NCI-H774 (cell line): ENCODE results near the gene SEMA7A.

ENCODE experiments used
- DNase-seq: peaks from one replicate; lab custom pipeline; 2025; lab: John Stamatoyannopoulos, UW

Gene SEMA7A

DNA sequence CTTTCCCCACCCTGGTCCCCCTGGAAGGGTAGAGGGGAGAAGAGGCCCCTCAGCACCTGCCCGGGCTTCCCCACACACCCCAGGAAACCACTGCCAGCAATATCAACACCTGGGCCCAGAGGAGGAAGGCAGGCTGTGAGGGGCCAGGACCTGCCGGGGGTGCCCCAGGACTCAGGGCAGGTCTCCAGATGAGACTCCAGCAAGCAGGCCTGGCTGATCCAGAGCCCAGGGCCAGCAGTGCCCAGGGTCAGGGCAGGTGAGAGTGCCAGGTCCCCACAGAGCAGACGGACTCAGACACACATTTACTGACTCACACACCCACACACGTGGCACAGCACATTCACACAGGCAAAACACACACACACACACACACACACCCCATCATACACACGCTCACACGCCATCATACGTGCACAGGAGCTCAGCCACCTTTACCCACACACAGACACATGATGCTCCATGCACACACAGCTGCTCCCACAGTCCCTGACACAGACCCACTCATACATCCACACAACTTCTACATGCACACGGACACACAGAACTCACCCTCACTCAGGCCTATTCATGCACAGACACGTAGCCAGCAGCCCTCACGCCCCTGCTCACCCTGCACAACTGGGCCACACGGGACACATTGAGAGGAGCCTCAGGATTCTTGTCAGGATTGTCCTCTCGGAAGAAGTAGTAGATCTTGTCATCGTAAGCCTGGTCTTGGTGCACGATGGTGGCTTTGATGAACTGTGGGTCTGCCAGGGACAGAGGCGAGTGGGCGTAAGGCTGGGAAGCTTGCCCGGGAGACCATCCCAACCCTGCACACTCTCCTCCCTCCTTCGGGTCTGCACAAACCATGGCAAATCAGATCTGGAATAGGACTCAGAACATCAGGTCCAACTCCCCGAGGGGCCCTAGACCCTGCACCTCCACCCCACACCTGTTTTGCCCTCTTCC is 17.5 kb downstream of the SEMA7A start:
- no peak for DNase-seq

DNA sequence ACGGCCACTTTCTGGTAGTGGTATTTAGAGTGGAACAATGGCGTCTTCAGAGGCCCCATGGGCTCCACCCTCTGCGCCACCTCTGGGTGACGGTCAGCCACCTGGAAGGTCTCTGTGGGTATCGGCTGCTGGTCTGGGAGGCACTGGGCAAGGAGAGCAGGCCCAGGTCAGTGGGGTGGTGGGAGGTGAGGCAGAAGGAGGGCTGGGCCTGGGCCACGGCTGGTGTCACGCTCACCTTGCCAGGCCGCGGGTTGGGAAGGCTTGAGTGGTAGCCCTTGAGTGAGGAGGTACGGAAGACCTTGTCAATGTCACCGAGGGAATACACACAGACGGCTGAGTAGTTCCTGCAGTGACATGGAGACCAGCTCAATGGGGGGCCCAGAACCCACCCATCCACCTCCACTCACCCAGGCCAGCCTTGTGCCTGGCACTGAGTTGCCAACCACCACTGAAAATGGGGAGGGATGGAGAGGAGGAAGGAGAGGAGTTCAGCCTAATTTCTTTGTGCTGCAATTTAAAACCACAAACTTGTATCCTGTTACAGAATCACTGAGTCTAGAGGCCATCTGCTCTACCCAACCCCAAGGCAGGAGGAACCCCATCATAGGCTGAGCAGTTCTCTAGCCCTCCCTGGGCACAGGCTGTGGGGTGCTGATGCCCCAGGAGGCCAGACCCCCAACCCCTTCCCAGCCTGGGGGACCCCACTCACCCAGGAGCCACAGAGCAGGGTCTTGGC is 19.0 kb downstream of the SEMA7A start:
- no peak for DNase-seq

DNA sequence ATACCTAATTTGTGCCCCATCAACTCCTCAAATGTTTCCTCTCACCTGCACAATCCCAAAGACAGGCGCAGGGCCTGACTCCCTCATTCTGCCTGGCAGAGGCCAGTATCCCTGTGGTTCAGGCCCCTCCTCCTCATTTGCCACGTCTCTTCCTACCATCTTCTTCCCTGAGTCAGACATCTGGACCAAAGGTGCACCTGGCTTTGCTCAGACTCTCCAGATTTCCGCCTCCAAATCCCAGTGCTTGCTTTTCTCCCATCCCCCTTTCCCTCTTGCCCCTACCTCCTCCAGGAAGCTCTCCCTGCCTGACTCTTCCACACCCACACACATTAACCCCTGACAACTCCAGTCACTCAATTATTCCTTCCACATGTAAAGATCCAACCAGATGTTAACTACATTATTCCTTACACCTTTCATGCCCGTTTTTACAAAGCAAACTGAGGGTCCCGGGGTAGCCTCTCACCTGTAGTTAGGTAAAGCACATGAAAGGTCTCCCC is 19.6 kb downstream of the SEMA7A start:
- DNase-seq = no peak

DNA sequence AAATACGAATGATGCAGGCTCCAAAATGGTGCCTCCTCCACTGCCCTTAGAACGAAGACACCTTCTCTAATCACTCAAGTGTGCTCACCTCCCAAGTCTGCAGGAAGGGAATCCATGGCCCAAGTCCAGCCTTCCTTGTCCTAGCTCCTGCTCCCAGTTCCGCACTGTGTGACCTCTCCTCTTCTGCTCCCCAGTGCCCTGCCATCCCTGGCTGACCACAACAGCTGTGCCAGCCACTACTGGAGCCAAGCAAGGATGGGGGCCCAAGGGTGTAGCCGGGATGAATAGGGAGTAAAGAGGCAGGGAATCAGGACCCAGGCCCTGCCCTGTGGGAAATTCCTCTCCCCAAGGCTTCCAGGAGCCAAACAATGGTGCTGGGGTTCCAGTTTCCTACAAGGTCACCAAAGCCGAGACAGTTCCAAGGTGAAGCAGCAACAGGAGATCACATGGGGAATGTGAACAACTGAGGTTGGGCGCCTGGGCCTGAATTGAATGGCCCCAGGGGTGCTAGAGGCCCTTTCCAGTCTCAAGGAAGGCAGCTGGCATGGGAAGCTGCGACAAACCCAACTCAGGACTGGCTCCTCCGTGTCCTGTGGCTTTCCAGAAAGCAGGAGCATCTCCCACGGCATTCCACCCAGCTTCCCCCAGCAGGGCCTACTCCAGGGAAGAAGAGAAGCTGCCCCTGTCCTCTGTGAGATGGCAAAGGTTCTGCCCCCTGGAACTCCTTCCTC is 20.2 kb downstream of the SEMA7A start:
- no peak for DNase-seq

DNA sequence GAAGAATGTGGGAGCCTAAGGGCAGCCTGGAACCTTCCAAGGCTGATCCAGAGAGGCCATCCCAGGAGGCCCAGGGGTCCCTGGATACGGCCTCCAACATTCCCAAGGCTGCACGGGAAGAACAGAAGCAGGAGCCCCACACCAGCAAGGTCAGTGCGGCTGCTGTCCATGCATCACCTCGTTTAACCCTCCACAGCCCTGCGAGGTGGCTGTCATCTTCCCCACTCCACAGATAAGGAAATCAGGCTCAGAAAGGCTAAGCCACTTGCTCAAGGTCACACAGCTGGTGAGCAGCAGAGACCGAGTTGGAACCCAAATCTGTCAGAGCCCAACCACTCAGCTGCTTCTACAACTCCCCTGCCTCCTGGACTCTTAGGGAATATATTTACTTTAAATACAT is 21.6 kb downstream of the SEMA7A start:
- no peak for DNase-seq

DNA sequence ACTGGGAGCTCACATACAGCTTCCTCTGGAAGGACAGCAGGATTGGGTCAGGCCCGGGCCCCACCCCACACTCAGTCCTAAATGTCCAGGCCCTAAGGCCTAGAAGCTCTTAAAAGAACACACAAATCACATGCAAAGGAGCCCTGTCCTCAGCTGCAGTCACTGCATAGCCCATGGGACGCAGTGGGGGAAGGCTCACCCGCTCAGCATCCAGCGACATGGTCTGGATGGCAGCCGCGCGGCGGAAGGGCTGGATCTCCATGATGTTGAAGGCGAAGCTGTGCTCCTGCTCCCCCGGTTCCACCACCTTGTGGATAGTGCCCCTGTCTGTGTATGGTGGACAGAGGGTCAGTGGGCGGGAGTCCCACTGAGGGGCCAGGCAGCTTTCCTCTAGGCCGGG is 22.1 kb downstream of the SEMA7A start:
- no peak for DNase-seq

DNA sequence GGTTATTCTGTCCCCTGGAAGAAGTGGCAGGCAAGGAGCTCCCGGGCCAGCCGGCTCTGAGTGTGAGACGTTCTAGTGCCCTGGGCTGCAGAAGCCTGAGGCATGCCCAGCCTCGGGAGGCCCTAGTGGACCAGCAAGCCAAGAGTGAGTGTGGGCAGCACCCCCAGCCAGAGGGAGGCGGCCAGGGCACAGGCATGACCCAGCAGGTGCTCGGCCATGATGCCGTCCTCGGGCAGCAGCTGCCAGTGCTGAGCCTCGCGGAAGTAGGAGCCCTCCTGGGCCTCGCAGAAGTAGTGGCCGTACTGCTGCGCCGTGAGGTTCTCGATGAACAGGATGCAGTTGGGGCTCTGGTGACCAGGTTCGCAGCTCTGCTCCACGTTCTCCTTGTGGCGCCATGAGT is 23.3 kb downstream of the SEMA7A start:
- no peak for DNase-seq

DNA sequence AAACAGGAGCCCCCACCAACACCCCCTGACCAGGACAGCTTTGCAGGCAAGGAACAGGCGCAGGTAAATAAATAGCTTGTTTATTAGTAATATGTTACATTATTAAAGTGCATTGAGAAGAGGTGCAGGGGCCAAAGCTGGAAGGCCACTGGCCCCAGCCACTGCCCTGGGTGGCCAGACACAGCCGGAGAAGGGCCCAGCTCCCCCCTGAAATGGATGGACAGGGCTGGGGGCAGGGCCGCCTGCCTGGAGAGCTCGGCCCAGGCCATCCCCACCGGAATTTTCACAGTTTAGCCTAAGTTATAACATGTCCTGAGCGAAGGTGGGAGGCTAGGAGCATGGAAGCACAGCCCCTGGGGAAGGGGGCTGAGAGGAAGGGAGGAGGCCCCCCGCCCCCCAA is 24.5 kb downstream of the SEMA7A start:
- DNase-seq = no peak

DNA sequence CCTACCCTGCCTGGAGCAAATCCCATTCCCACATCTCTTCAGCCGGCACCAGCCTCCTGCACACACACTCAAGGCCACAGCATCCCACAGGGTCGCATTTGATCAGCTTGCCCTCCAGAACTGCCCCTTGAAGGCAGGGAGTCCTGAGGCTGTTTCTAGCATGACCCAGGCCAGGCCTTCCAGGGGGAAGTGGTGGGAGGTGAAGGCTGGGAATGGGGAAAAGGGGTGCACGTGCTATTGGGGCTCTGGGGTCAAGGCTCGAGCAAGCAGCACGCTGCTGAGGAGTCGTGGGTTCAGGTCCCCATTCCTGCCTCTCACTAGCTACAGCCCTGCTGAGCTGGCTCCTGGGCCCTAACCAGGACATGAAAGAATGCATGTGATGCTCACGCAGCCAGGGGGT is 24.9 kb downstream of the SEMA7A start:
- DNase-seq = no peak

DNA sequence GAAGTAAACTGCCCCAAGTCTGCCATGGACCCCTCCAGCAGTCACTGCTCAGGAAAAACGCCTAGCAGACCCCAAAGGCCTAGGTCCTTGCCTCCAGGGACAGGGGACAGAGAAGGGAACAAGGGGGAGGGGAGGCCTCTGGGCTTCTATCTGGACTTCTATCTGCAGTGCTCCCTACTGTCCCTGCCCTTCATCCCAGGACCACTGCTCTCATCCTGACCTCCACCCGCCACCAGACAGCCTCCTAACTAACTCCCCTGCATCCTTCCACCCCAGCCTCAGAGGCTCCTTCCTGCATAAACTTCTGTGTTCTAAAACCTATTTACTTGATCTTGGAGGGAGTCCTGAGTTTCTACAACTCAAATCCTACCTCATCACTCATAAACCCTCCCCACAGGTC is 25.4 kb downstream of the SEMA7A start:
- DNase-seq = no peak

DNA sequence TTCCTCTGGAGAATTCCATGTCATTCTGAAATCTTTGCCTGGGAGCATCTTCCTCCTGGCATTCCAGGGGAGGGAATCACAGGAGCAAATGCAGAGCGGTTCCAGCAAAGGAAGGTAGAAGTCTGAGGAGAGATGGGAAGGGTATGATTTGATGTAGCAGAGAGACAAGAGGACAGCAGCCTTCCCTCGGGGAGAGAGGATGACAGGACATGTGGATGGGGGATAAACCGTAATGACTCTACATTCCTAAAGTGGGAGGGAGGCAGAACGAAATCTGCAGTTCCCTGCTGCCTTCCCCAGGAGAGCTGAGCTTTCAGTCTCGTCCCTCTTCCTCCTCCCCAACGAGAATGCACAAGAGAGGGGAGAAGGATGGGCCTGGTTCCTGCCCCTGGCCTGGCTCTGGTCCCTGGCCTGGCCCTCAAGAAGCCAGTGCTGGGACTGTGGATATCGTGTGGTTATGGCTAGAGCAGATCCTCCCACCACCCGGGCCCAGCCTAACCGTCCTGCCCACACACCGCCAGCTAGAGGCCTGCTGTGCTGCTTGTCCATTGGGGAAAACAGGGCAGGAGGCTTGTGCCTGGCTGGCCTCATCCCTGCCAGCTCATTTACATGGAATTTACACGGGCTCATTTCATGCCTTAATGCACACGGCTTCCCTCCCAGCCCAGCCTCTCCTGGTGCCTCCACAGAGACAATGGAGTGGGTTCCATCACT is 26.6 kb downstream of the SEMA7A start:
- DNase-seq = no peak

DNA sequence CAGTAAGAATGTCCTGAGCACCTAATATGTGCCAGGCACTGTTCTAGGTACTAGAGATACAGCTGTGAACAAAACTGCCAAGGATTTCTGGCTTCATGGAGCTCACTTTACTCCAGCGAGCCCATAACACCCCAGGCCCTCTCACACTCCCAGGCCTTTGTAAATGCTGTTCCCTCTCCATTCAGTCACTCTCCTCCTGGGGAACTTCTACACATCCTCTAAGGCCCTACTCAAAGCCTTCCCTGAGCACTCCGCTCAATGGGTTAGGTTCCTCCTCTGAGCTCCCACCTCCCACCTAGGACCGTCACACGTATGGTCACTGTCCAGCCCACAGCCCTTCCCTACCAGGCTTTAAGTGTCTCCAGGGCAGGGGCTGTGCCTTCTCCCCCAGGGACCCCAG is 27.2 kb downstream of the SEMA7A start:
- no peak for DNase-seq

DNA sequence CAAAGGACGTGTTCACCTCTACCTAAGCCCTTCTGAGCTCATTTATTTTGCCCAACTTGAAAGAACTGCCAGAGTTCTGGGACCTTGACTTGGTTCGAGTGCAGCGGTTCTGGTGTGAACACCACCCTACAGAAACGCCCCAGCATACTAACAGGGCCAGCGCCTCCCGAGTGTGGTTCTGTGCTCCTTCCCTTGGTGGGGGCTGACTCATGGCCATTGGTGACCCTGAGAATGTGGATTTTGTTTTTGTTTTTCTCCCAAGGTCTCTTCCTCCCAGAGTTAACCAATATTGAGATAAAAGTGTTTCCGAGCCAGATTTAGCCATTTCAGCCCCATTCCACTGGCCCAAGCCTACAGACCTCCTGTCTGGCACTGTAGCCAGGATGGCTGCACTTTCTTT is 27.9 kb downstream of the SEMA7A start:
- no peak for DNase-seq

DNA sequence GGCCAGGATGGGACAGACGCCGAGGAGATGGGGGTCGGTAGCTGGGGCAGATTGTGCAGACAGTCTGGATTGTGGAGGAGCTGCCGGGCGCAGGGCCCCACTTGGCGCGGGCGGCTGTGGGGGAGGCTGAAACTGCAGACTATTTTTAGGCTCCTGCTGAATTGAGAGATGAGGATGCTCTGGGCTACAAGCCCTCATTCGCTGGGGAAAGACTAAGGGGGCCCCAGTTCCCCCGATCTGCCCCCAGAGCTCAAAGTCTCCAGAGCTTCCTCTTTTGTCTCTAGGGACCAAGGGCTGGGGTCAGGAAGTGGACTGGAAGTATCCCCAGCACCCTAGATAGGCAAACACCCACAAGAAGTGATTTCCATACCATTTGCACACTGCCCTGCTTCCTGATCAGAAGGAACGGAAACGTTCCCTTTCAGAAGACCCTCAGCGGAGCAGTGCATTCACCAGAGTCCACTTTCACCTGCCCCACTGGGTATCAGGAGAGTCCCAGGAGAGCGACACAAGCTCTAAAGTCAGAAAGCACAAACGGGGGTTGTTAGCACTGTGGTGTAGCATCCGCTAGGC is 29.7 kb downstream of the SEMA7A start:
- no peak for DNase-seq

DNA sequence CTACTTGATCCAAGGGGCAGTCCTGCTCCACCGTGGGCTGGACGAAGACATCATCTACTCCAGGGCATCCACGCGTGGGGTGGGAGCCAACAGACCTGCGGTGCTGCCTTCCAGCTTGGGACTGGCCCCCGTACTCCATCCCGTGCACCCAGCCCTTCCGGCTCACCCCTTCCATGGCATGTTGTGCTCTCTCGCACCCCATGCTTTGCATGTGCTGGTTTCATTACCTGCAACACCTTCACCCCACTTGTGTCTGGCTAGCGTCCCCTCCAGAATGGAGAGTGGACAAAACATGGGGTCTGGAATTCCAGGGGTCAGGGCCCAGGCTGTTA is 30.2 kb downstream of the SEMA7A start:
- DNase-seq = no peak

DNA sequence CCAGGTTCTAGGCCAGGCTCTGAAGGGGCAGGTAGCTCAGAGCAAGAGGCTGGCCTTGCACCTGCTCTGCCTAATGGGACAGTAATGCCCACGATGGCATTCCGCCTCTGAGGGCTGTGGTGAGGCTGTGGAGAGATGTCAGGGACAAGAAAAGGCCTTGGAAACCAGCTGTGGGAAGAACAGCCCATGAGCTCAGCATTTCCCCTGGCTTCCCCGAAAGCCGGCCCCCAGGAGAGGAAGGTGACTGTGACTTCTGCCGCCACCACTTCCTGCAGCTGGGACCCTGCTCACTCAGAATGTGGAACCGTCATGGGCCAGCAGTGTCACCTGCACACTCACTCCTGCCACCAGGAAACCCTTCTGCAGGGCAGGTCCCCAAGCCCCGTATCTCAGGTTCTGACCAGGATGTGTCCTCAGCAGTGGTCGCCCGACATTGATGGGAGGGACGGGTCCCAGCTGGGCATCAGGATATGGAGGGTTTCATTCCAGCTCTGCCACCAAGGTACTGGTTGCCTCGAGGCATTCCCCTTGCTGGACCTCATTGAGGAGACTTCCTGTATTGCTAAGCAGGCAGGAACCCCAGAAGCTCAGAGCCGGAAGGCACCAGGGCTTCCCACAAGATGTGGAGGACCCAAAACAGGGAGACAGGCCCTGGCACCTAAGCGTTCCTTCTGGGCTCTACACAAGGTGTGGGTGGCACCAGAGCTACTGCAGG is 30.7 kb downstream of the SEMA7A start:
- no peak for DNase-seq

DNA sequence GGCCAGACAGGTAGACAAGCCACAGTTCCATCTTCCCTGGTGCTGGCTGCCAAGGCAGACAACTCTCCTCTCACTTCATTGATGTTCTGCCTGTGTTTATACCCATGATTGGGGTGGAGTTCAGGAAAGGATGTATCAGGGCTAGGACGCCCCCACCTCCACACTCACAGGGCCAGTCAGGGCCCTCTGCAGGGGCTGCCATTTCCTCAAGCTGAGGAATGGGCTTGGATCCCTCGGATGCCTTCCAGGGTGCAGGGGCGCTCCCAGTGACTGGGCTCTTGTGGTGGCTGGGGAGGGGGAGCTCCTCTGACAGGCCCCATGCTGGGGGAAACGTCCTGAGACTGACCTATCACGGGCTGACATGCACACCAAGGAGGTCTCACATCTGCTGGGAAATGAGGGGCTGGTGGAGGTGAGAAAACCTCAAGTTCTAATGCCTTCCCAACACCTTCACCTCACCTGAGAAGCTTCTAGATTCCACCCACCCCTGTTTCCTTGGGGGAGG is 31.4 kb downstream of the SEMA7A start:
- no peak for DNase-seq

DNA sequence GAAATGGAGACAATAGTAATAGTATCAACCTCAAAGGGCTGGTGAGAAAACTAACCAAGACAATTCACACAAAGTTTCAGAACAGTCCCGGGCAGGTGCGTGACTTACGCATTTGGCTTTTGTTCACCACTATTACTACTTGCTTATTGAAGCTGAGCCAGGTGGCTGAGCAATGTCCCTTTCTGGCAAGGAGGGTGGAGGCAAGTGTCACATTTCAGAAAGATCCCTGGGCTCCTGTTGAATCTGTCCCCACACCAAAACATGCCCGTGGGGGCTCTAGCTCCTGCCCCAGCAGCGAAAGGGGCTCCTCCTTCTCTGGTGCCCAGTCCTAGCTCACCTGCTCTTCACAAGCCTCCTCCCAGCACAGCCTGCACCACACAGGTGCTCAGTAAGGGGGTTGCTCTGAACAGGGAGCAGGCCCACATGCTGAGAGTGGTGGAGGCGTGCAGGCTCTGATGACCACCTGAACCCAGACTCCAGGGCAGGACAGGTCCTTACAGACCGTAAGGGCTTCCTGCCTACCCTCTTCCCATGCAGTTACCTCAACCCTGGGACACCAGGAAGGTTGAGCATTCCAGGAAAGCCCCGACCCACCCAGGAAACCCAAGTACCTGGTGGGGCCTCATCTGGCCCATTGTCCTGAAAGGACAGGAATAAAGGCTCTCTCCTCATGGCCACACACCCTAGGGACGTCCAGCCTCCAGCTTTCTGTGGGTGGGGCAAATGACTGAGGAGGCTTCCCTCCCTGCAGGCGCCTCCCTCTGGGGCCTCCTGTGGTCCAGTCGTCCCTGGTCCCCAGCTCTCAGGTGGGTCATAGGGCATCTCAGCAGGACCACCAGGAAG is 32.6 kb downstream of the SEMA7A start:
- DNase-seq = no peak

DNA sequence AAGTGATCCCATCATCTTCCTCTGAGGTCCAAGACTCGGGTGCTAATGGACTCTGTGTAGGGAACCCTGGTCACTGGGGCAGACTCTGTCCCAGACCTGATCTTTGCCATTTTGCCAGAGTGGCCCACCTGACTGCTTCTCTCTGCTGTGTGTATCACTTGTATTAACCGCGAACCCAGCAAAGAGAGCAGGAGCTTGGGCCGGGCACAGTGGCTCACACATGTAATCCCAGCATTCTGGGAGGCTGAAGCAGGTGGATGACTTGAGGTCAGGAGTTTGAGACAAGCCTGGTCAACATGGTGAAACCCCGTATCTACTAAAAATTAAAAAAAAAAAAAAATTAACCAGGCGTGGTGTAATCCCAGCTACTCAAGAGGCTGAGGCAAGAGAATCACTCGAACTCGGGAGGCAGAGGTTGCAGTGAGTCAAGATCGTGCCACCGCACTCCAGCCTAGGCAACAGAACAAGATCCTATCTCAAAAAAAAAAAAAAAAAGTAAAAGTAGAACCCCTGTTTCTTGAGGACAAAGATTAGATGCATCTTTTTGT is 33.4 kb downstream of the SEMA7A start:
- no peak for DNase-seq
